HepG2 (cell line): ENCODE measurements around the gene COPB2. TPM values are rescaled to one million over a fixed set of nuclear protein-coding genes. Genes with fewer than 3 reads are reported as not detected.
A peak's percentile ranks its signal among the peaks of the same experiment; 100 is the strongest.

Experiments used
- CEBPZ ChIP-seq: IDR thresholded peaks from 2 replicates; pipeline ENCODE4 v1.6.1; 2012; ENCODE audit warnings: low read length, improper control_type of control experiment
- ELK4 ChIP-seq: sonication (generic); formaldehyde crosslinking; IDR thresholded peaks from 2 replicates; pipeline ENCODE4 v1.9.0; 2021; ENCODE audit warnings: missing genetic modification reagents, borderline replicate concordance
- GTF2F1 ChIP-seq: fragments of 150-350 bp; IDR thresholded peaks from 2 replicates; pipeline ENCODE4 v1.6.1; 2014; ENCODE audit warnings: low read length
- HES4 ChIP-seq: sonication (generic); formaldehyde crosslinking; IDR thresholded peaks from 2 replicates; pipeline ENCODE4 v1.9.0; 2021; ENCODE audit warnings: mild to moderate bottlenecking, missing genetic modification reagents, borderline replicate concordance
- KDM4B ChIP-seq: sonication (generic); formaldehyde crosslinking; IDR thresholded peaks from 2 replicates; pipeline ENCODE4 v1.4.0; 2020; ENCODE audit warnings: missing genetic modification reagents
- SRSF1 ChIP-seq: fragments of 200-400 bp; formaldehyde crosslinking; optimal IDR thresholded peaks from 2 replicates; pipeline ENCODE3; 2017; ENCODE audit warnings: mild to moderate bottlenecking, low read depth, low read length, moderate library complexity
- TERF1 ChIP-seq: sonication (generic); formaldehyde crosslinking; IDR thresholded peaks from 2 replicates; pipeline ENCODE4 v1.8.0; 2022; ENCODE audit warnings: mild to moderate bottlenecking, missing genetic modification reagents, moderate library complexity
- ZBTB40 ChIP-seq, 2 experiments: fragments of 450-650 bp in 1 of 2; sonication (generic) in 1 of 2; formaldehyde crosslinking in 1 of 2; IDR thresholded peaks; 2 replicates each; pipeline versions ENCODE4 v1.6.1 to v1.8.0; 2016 to 2022; ENCODE audit warnings: antibody characterized with exemption in 1 of 2, mild to moderate bottlenecking in 1 of 2, missing genetic modification reagents in 1 of 2
- ZNF556 ChIP-seq: sonication (generic); formaldehyde crosslinking; IDR thresholded peaks from 2 replicates; pipeline ENCODE4 v1.4.0; 2020; ENCODE audit warnings: mild to moderate bottlenecking, missing genetic modification reagents, borderline replicate concordance
- ZNF577 ChIP-seq: sonication (generic); formaldehyde crosslinking; IDR thresholded peaks from 2 replicates; pipeline ENCODE4 v1.4.0; 2020; ENCODE audit warnings: mild to moderate bottlenecking, low read depth, missing genetic modification reagents, borderline replicate concordance
- polyA plus RNA-seq, 8 experiments: library from polyadenylated mRNA; depleted of rRNA in 3 of 8; stranded (reverse) in 7 of 8; unstranded in 1 of 8; fragments of >200 nt; fragmentation: Illumina TruSeq in 4 of 8; extraction: Trizol in 4 of 8; gene quantifications; 2 replicates each; pipeline versions ENCODE4 v1.2.1 to v1.2.3, GENCODE V29; 2011 to 2016; ENCODE audit warnings: low read depth in 4 of 8, missing spikeins in 1 of 8, mixed read lengths in 1 of 8; ENCODE audit not compliant: insufficient read depth in 1 of 8
- total RNA-seq, 5 experiments: library from RNA; depleted of rRNA; stranded (reverse); fragments of >200 nt; fragmentation: Illumina TruSeq; extraction: Trizol; gene quantifications; 2 replicates each; pipeline ENCODE4 v1.2.3, GENCODE V29; 2016; ENCODE audit warnings: low read depth in 1 of 5
- TF ChIP-seq, protein P1 (sequence below): sonication (generic); formaldehyde crosslinking; IDR thresholded peaks from 2 replicates; pipeline ENCODE4 v1.8.1; 2023; ENCODE audit warnings: mild to moderate bottlenecking, missing genetic modification reagents
- TF ChIP-seq, protein P2 (sequence below): sonication (generic); formaldehyde crosslinking; IDR thresholded peaks from 2 replicates; pipeline ENCODE4 v1.5.0; 2020; ENCODE audit warnings: missing genetic modification reagents, mild to moderate bottlenecking, borderline replicate concordance

Gene COPB2
- total and polyA plus RNA-seq, 2 of the 13 experiments (the other 11 are each of a cell fraction or from before 2014, with no cell fraction given), result 83.3 to 217 TPM

GRCh38 chr3:139329364-139329850, 60.0 kb downstream of the COPB2 start (continued):
- TF ChIP-seq, protein P1, sequence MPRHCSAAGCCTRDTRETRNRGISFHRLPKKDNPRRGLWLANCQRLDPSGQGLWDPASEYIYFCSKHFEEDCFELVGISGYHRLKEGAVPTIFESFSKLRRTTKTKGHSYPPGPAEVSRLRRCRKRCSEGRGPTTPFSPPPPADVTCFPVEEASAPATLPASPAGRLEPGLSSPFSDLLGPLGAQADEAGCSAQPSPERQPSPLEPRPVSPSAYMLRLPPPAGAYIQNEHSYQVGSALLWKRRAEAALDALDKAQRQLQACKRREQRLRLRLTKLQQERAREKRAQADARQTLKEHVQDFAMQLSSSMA (CRISPR knock-in tag), result 0 out of 2 replicates have a peak, but pooled peaks have one; percentile 57
- TF ChIP-seq ZNF556 (CRISPR knock-in tag) (no peak), GTF2F1 (no peak), SRSF1 (no peak), ZBTB40 (IDR thresholded peaks at IDR 0.05) (no peak), ZBTB40 (CRISPR knock-in tag; IDR thresholded peaks at IDR 0.05) (no peak), KDM4B (peak; percentile 59; the same call in 1 of the 2 replicates), HES4 (no peak), ZNF577 (CRISPR knock-in tag) (no peak), TERF1 (CRISPR knock-in tag) (no peak), ELK4 (CRISPR knock-in tag) (no peak), CEBPZ (no peak)
- TF ChIP-seq, protein P2, sequence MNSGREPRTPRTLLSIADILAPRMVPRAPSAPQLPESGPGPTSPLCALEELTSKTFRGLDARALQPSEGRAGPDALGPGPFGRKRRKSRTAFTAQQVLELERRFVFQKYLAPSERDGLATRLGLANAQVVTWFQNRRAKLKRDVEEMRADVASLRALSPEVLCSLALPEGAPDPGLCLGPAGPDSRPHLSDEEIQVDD (CRISPR knock-in tag), result peak; percentile 86; the same call in 1 of the 2 replicates
